ENCODE results near the gene RBM3.

The RBM3 gene

GRCh38 chrX:48578661-48579128 lies 4.4 kb downstream of the RBM3 start:
- DNase-seq: no peak

- no peak for DNase-seq
Observed at GRCh38 chrX:48579259-48579658, 5.0 kb downstream of the RBM3 start.

- no peak for DNase-seq
Observed at GRCh38 chrX:48580662-48581061, 6.4 kb downstream of the RBM3 start.

- DNase-seq: no peak
Observed at GRCh38 chrX:48584698-48585097, 10.4 kb downstream of the RBM3 start.

- no peak for DNase-seq
Observed at GRCh38 chrX:48589482-48590162, 15.3 kb downstream of the RBM3 start.

- no peak for DNase-seq
Observed at GRCh38 chrX:48590203-48591103, 16.2 kb downstream of the RBM3 start.

- DNase-seq: no peak
Observed at GRCh38 chrX:48591255-48591791, 17.0 kb downstream of the RBM3 start.

GRCh38 chrX:48592971-48593370 lies 18.7 kb downstream of the RBM3 start:
- DNase-seq: no peak

- no peak for DNase-seq
Observed at GRCh38 chrX:48595929-48596328, 21.6 kb downstream of the RBM3 start.

- peak; percentile 71 for DNase-seq
Observed at GRCh38 chrX:48597353-48598264, 23.3 kb downstream of the RBM3 start, which contains the start of gene WDR13. TSS of gene WDR13 (plus strand) at chrX:48597492. CDS start at chrX:48597997, 505 bp downstream.

- no peak for DNase-seq
Observed at GRCh38 chrX:48598614-48599013, 24.3 kb downstream of the RBM3 start.

GRCh38 chrX:48599341-48599740 lies 25.1 kb downstream of the RBM3 start:
- no peak for DNase-seq

- no peak for DNase-seq
Observed at GRCh38 chrX:48600226-48600625, 25.9 kb downstream of the RBM3 start.

- no peak for DNase-seq
Observed at GRCh38 chrX:48601741-48602394, 27.6 kb downstream of the RBM3 start.

GRCh38 chrX:48604701-48605100 lies 30.4 kb downstream of the RBM3 start:
- no peak for DNase-seq

GRCh38 chrX:48606091-48606490 lies 31.8 kb downstream of the RBM3 start:
- no peak for DNase-seq

GRCh38 chrX:48611703-48612102 lies 37.4 kb downstream of the RBM3 start:
- DNase-seq: no peak

- no peak for DNase-seq
Observed at GRCh38 chrX:48613502-48614160, 39.3 kb downstream of the RBM3 start.

- no peak for DNase-seq
Observed at GRCh38 chrX:48616576-48616975, 42.3 kb downstream of the RBM3 start.

- DNase-seq: no peak
Observed at GRCh38 chrX:48617542-48618340, 43.5 kb downstream of the RBM3 start.

Measured in activated gamma-delta T cell (primary cell).